T-cell (primary cell): ENCODE measurements around the gene RNASEH2B. TPM values are rescaled to one million over a fixed set of nuclear protein-coding genes. Genes with fewer than 3 reads are reported as not detected.

Experiments used
- ATAC-seq, 4 experiments: fragments of 200-7000 bp in 3 of 4; fragments of 150-1000 bp in 1 of 4; cut with Tn5 transposase; replicated peaks in 1 of 4; 1 replicate in 3 of 4; 2 replicates in 1 of 4; pipeline ENCODE4 v1.10.0; 2021; ENCODE audit warnings: moderate library complexity in 3 of 4, mild to moderate bottlenecking in 2 of 4, moderate number of reproducible peaks in 1 of 4
- CTCF ChIA-PET, 2 donors: fragments of 300-600 bp; sonication (Branson Sonifier 250); formaldehyde crosslinking; loops; one replicate each; lab custom pipeline; 2022; ENCODE audit warnings: antibody characterized with exemption in 2 of 2; lab: Charles Lee
- POLR2A ChIA-PET, 2 donors: fragments of 300-600 bp; sonication (Branson Sonifier 250); formaldehyde crosslinking; loops; one replicate each; lab custom pipeline; 2022; ENCODE audit warnings: antibody characterized with exemption in 2 of 2; lab: Charles Lee
- DNase-seq, 35 experiments: peaks; one replicate each; pipeline versions ENCODE4 v3.0.0 to v3.0.0-alpha.2; 2013 to 2023
- H3K27ac ChIP-seq: one replicate; pipeline ENCODE4 v1.5.1; 2013; ENCODE audit warnings: low read length
- H3K27me3 ChIP-seq, 2 experiments: replicated peaks in 1 of 2; 1 replicate in 1 of 2; 2 replicates in 1 of 2; pipeline versions ENCODE4 v1.6.1 to v1.7.0; 2013; ENCODE audit warnings: low read length in 1 of 2, mixed read lengths in 1 of 2; ENCODE audit not compliant: control insufficient read depth in 2 of 2, insufficient read depth in 2 of 2; ENCODE audit errors: extremely low read depth in 1 of 2
- H3K36me3 ChIP-seq, 2 donors: 1 replicate in 1 of 2; 2 replicates in 1 of 2; pipeline versions ENCODE4 v1.6.1 to v1.7.0; 2013; ENCODE audit warnings: low read length in 1 of 2; ENCODE audit not compliant: control insufficient read depth in 2 of 2, insufficient read depth in 1 of 2; ENCODE audit errors: extremely low read depth in 1 of 2
- H3K4me1 ChIP-seq, 2 experiments: 1 replicate in 1 of 2; 2 replicates in 1 of 2; pipeline versions ENCODE4 v1.6.1 to v1.7.0; 2013; ENCODE audit warnings: low read length in 2 of 2, mixed read lengths in 1 of 2; ENCODE audit not compliant: insufficient read depth in 2 of 2, control insufficient read depth in 1 of 2; ENCODE audit errors: extremely low read depth in 1 of 2
- H3K4me3 ChIP-seq, 2 donors: 1 replicate in 1 of 2; 2 replicates in 1 of 2; pipeline versions ENCODE4 v1.5.1 to v1.7.0; 2013; ENCODE audit warnings: mild to moderate bottlenecking in 2 of 2, low read length in 1 of 2, moderate library complexity in 1 of 2; ENCODE audit not compliant: control insufficient read depth in 1 of 2; ENCODE audit errors: extremely low read depth in 1 of 2
- H3K9me3 ChIP-seq: 2 replicates; pipeline ENCODE4 v1.7.0; 2013
- H3K27ac Mint-ChIP-seq, 2 donors: one replicate each; pipeline ENCODE4 v1.8.0; 2020 to 2021; ENCODE audit warnings: mild to moderate bottlenecking in 2 of 2, mixed read lengths in 2 of 2
- H3K27me3 Mint-ChIP-seq, 2 donors: one replicate each; pipeline ENCODE4 v1.8.0; 2021 to 2022; ENCODE audit warnings: mixed read lengths in 2 of 2
- H3K36me3 Mint-ChIP-seq: one replicate; pipeline ENCODE4 v1.8.0; 2021; ENCODE audit warnings: mixed read lengths
- H3K4me1 Mint-ChIP-seq, 3 donors: one replicate each; pipeline ENCODE4 v1.8.0; 2020 to 2022; ENCODE audit warnings: mixed read lengths in 3 of 3, mild to moderate bottlenecking in 1 of 3
- H3K4me3 Mint-ChIP-seq, 3 donors: one replicate each; pipeline ENCODE4 v1.8.0; 2020 to 2022; ENCODE audit warnings: mild to moderate bottlenecking in 3 of 3, mixed read lengths in 3 of 3, moderate library complexity in 3 of 3
- H3K9me3 Mint-ChIP-seq, 3 donors: one replicate each; pipeline ENCODE4 v1.8.0; 2020 to 2022; ENCODE audit warnings: mixed read lengths in 3 of 3
- WGBS: methylation state at CpG from one replicate; pipeline ENCODE4 v1.1.5; 2013; ENCODE audit warnings: missing lambda C conversion rate; ENCODE audit not compliant: insufficient coverage; 5-methylcytosine and 5-hydroxymethylcytosine counted together
- total RNA-seq, 35 experiments: library from RNA in 6 of 35; stranded (reverse) in 6 of 35; fragments of 120-200 nt in 1 of 35; gene quantifications; one replicate each; pipeline versions ENCODE4 v1.2.1 to v1.2.4 and lab custom pipeline; 2013 to 2026

The RNASEH2B gene
- total RNA-seq, 5 donors from 2014 or later (not counting 1 experiment from before 2014, with no cell fraction given), result 60.5 to 90.2 (median 68.6) TPM

- Histone ChIP-seq H3K27ac (no peak overlapping the region), H3K4me3 (no peak overlapping the region), H3K4me1 (peaks cover 6 to 11% of the 10 kb centered on the region in 2 experiments), H3K9me3 (no peaks in the 10 kb centered on the region), H3K27me3 (no peaks in the 10 kb centered on the region), H3K36me3 (no peaks in the 10 kb centered on the region)
- Mint-ChIP-seq H3K27ac (no peak overlapping the region), H3K27me3 (peaks cover 0 to 4% of the 10 kb centered on the region in 2 donors), H3K9me3 (no peaks in the 10 kb centered on the region), H3K4me3 (no peak overlapping the region), H3K36me3 (peaks cover 8% of the 10 kb centered on the region), H3K4me1 (peaks cover 16% of the 10 kb centered on the region in 3 donors)
- ChIA-PET POLR2A (no interaction called here), CTCF (interaction anchor here (0.9 to 2.3 kb wide), 3 partner anchors 14 to 901 kb away, joined by 3 to 11 read pairs (median 5); no protein-coding TSS in a partner anchor)
- WGBS, result no CpG with 5 or more reads among the region's 1 CpG
- DNase-seq (no peak), ATAC-seq (no peak)
Measured at GRCh38 chr13:50898338-50898737, 11.3 kb upstream of the RNASEH2B start.

DNA sequence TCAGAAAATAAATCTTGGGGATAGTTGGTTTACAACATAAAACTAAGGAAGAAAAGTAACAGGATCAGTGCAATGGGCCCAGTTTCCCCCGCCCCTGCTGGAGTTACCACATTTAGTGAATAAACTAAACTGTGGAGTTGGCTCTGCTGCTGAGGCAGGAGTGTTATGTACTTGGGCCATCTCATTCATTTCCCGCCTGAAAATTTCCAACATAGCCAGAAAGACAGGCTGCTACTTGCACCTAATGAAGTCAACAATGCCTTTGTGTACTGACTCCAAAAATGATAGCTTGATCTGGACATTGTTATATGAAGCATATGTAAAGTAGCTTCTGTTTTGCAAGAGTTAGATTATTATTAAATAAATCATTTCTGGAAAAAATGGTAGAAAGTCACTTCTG is 7.9 kb upstream of the RNASEH2B start:
- Mint-ChIP-seq H3K27ac (no peak overlapping the region), H3K4me3 (no peak overlapping the region), H3K4me1 (no peaks in the 10 kb centered on the region), H3K9me3 (no peaks in the 10 kb centered on the region), H3K27me3 (peaks cover 0 to 4% of the 10 kb centered on the region in 2 donors), H3K36me3 (peaks cover 3% of the 10 kb centered on the region)
- no peak for ATAC-seq
- ChIA-PET POLR2A (interaction anchor here in 1 of 2 donors (0.7 kb wide), 1 partner anchor 10 kb away, joined by 3 read pairs; no protein-coding TSS in a partner anchor), CTCF (interaction anchor here (1.4 to 1.8 kb wide), 3 partner anchors 10 kb away, joined by 5 to 9 read pairs (median 6); no protein-coding TSS in a partner anchor)
- Histone ChIP-seq H3K27ac (no peak overlapping the region), H3K36me3 (no peaks in the 10 kb centered on the region), H3K27me3 (no peaks in the 10 kb centered on the region), H3K4me3 (no peak overlapping the region), H3K4me1 (no peaks in the 10 kb centered on the region), H3K9me3 (no peaks in the 10 kb centered on the region)
- no peak for DNase-seq
- WGBS, result no CpG with 5 or more reads among the region's 2 CpGs

- CTCF ChIA-PET, result interaction anchor here in 1 of 2 donors (1.1 kb wide), 1 partner anchor 105 kb away, joined by 4 read pairs; no protein-coding TSS in a partner anchor
- ATAC-seq, result no peak
- POLR2A ChIA-PET, result no interaction called here
- H3K9me3 Mint-ChIP-seq, result no peaks in the 10 kb centered on the region
- peaks cover under 1 to 10% (median 6%) of the 10 kb centered on the region in 3 donors for H3K4me1 Mint-ChIP-seq
- Histone ChIP-seq H3K9me3 (no peaks in the 10 kb centered on the region), H3K4me1 (peaks cover 0 to 9% of the 10 kb centered on the region in 2 experiments), H3K27me3 (no peaks in the 10 kb centered on the region), H3K27ac (no peak overlapping the region), H3K36me3 (no peaks in the 10 kb centered on the region), H3K4me3 (no peak overlapping the region)
- 100% methylated on average over 1 of the region's 4 CpGs for WGBS
- peaks cover 3% of the 10 kb centered on the region for H3K36me3 Mint-ChIP-seq
- no peak for DNase-seq
- no peak overlapping the region for H3K27ac Mint-ChIP-seq
- H3K4me3 Mint-ChIP-seq, result no peak overlapping the region
- peaks cover 0 to 4% of the 10 kb centered on the region in 2 donors for H3K27me3 Mint-ChIP-seq
Measured at GRCh38 chr13:50905256-50905655, 4.3 kb upstream of the RNASEH2B start.

- Mint-ChIP-seq H3K4me1 (peaks cover 24 to 30% (median 29%) of the 10 kb centered on the region in 3 donors), H3K4me3 (peak overlapping the region in 1 of 3 donors; percentile 54), H3K27me3 (no peaks in the 10 kb centered on the region), H3K9me3 (no peaks in the 10 kb centered on the region), H3K27ac (peak overlapping the region in 1 of 2 donors; percentile 50), H3K36me3 (no peaks in the 10 kb centered on the region)
- no peaks in the 10 kb centered on the region for H3K9me3 ChIP-seq
- no peaks in the 10 kb centered on the region for H3K27me3 ChIP-seq
- no peak overlapping the region for H3K4me3 ChIP-seq
- POLR2A ChIA-PET, result no interaction called here
- no peaks in the 10 kb centered on the region for H3K36me3 ChIP-seq
- peaks cover 7 to 21% of the 10 kb centered on the region in 2 experiments for H3K4me1 ChIP-seq
- H3K27ac ChIP-seq, result no peak overlapping the region
- WGBS, result 95% methylated on average over 4 of the region's 7 CpGs
- CTCF ChIA-PET, result interaction anchor here in 1 of 2 donors (0.5 kb wide), 1 partner anchor 521 kb away, joined by 3 read pairs; no protein-coding TSS in a partner anchor
- ATAC-seq (no peak), DNase-seq (no peak)
Measured at GRCh38 chr13:50907781-50908180, 1.8 kb upstream of the RNASEH2B start.

GRCh38 chr13:50908371-50908770 is 1.2 kb upstream of the RNASEH2B start:
- H3K4me3 Mint-ChIP-seq, result peak overlapping the region; percentile 9 to 54 (median 43)
- no peak for ATAC-seq

DNA sequence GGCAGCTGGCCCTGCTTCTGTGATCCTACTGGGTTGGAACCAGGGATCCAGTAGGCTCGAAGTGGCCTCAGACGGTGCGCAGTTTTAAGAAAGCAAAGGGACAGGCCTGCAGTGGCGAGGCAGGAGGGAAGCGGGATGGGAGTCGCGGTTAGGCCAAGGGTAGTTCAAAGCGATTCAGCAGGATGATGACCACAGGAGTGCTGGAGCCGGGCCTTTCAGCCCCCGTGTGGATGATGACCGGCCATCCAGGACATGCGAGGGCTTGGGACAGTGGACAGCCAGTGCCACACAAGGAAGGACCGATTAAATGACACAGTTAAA is 854 bp downstream of the RNASEH2B start:
- Mint-ChIP-seq H3K4me1 (peaks cover 38 to 51% (median 49%) of the 10 kb centered on the region in 3 donors), H3K27ac (peak overlapping the region; percentile 94), H3K36me3 (no peaks in the 10 kb centered on the region), H3K4me3 (peak overlapping the region; percentile 88 to 96 (median 94)), H3K9me3 (no peaks in the 10 kb centered on the region), H3K27me3 (no peaks in the 10 kb centered on the region)
- CTCF ChIA-PET, result interaction anchor here in 1 of 2 donors (2.3 to 3.2 kb wide), 2 partner anchors 913 to 935 kb away, joined by 43 to 52 read pairs; partner anchors contain the start of gene TRIM13
- Histone ChIP-seq H3K27me3 (no peaks in the 10 kb centered on the region), H3K9me3 (no peaks in the 10 kb centered on the region), H3K4me1 (peaks cover 19 to 27% of the 10 kb centered on the region in 2 experiments), H3K27ac (peak overlapping the region; percentile 96), H3K4me3 (peak overlapping the region; percentile 89 to 92), H3K36me3 (no peaks in the 10 kb centered on the region)
- ATAC-seq (peak in 1 of 4 experiments; percentile 5), DNase-seq (no peak)
- 0% methylated on average over 13 of the region's 13 CpGs for WGBS
- POLR2A ChIA-PET, result interaction anchor here in 1 of 2 donors (0.5 to 2.5 kb wide), 2 partner anchors 18 to 1913 kb away, joined by 4 to 10 read pairs; no protein-coding TSS in a partner anchor

More at GRCh38 chr13:50908371-50908770, 1.2 kb upstream of the RNASEH2B start:
- Mint-ChIP-seq H3K36me3 (no peaks in the 10 kb centered on the region), H3K9me3 (no peaks in the 10 kb centered on the region), H3K4me1 (peaks cover 24 to 33% (median 30%) of the 10 kb centered on the region in 3 donors), H3K27ac (peak overlapping the region; percentile 50 to 71), H3K27me3 (no peaks in the 10 kb centered on the region)
- H3K27me3 ChIP-seq, result no peaks in the 10 kb centered on the region
- H3K4me1 ChIP-seq, result peaks cover 7 to 21% of the 10 kb centered on the region in 2 experiments
- no peak overlapping the region for H3K4me3 ChIP-seq
- ChIA-PET POLR2A (interaction anchor here (0.6 kb wide), 2 partner anchors 15 to 907 kb away, joined by 3 to 9 read pairs; no protein-coding TSS in a partner anchor), CTCF (interaction anchor here in 1 of 2 donors (0.5 to 1.3 kb wide), 2 partner anchors 10 to 522 kb away, joined by 3 read pairs; no protein-coding TSS in a partner anchor)
- no CpG with 5 or more reads among the region's 4 CpGs for WGBS
- H3K27ac ChIP-seq, result no peak overlapping the region
- H3K9me3 ChIP-seq, result no peaks in the 10 kb centered on the region
- H3K36me3 ChIP-seq, result no peaks in the 10 kb centered on the region
- DNase-seq, result no peak
